CD4-positive, CD25-positive, alpha-beta regulatory T cell (primary cell): ENCODE data around the gene AZU1. TPM values are rescaled to one million over a fixed set of nuclear protein-coding genes. Genes with fewer than 3 reads are reported as not detected.
A peak's percentile ranks its signal among the peaks of the same experiment; 100 is the strongest.

Experiments
- ATAC-seq, 2 donors: fragments of 150-1000 bp; cut with Tn5 transposase; one replicate each; pipeline ENCODE4 v1.10.0; 2021; ENCODE audit warnings: low read depth in 2 of 2, moderate number of reproducible peaks in 2 of 2, moderate library complexity in 1 of 2
- DNase-seq, 3 donors: peaks; one replicate each; pipeline versions ENCODE4 v3.0.0 to v3.0.0-alpha.2; 2012 to 2022; ENCODE audit warnings: mixed read lengths in 1 of 3
- H3K27ac ChIP-seq: one replicate; pipeline ENCODE4 v1.7.0; 2013; ENCODE audit warnings: mild to moderate bottlenecking, low read length; ENCODE audit not compliant: insufficient read depth, poor library complexity, severe bottlenecking
- H3K27me3 ChIP-seq: one replicate; pipeline ENCODE4 v1.7.0; 2013; ENCODE audit warnings: low read length; ENCODE audit not compliant: control insufficient read depth, insufficient read depth
- H3K36me3 ChIP-seq: one replicate; pipeline ENCODE4 v1.7.0; 2013; ENCODE audit warnings: mild to moderate bottlenecking, low read length, moderate library complexity; ENCODE audit not compliant: control insufficient read depth, insufficient read depth
- H3K4me1 ChIP-seq: 2 replicates; pipeline ENCODE4 v1.7.0; 2013; ENCODE audit warnings: mild to moderate bottlenecking, low read length; ENCODE audit not compliant: insufficient read depth, control insufficient read depth, poor library complexity, severe bottlenecking
- H3K4me3 ChIP-seq: one replicate; pipeline ENCODE4 v1.7.0; 2013; ENCODE audit warnings: low read depth, mild to moderate bottlenecking, low read length, moderate library complexity
- H3K9me3 ChIP-seq, 2 experiments: 1 replicate in 1 of 2; 2 replicates in 1 of 2; pipeline ENCODE4 v1.7.0; 2013; ENCODE audit warnings: low read length in 2 of 2, mild to moderate bottlenecking in 1 of 2, moderate library complexity in 1 of 2; ENCODE audit not compliant: control insufficient read depth in 2 of 2
- H3K27ac Mint-ChIP-seq, 3 donors: one replicate each; pipeline ENCODE4 v1.8.0; 2020 to 2022; ENCODE audit warnings: mild to moderate bottlenecking in 3 of 3, mixed read lengths in 3 of 3, moderate library complexity in 2 of 3
- H3K27me3 Mint-ChIP-seq: one replicate; pipeline ENCODE4 v1.8.0; 2022; ENCODE audit warnings: mild to moderate bottlenecking, mixed read lengths
- H3K36me3 Mint-ChIP-seq: one replicate; pipeline ENCODE4 v1.8.0; 2020; ENCODE audit warnings: mixed read lengths
- H3K4me1 Mint-ChIP-seq, 4 donors: one replicate each; pipeline ENCODE4 v1.8.0; 2020 to 2022; ENCODE audit warnings: mixed read lengths in 4 of 4, mild to moderate bottlenecking in 1 of 4
- H3K4me3 Mint-ChIP-seq, 4 donors: one replicate each; pipeline ENCODE4 v1.8.0; 2020 to 2022; ENCODE audit warnings: mild to moderate bottlenecking in 4 of 4, mixed read lengths in 4 of 4, moderate library complexity in 3 of 4
- H3K9me3 Mint-ChIP-seq, 7 donors: one replicate each; pipeline ENCODE4 v1.8.0; 2020 to 2022; ENCODE audit warnings: mixed read lengths in 7 of 7, mild to moderate bottlenecking in 3 of 7, moderate library complexity in 2 of 7
- polyA plus RNA-seq, 4 donors: library from polyadenylated mRNA; unstranded; fragments of 300-500 nt; fragmentation: Illumina TruSeq; gene quantifications; one replicate each; pipeline ENCODE4 v1.2.3, GENCODE V29; 2021
- total RNA-seq: library from RNA; stranded (reverse); gene quantifications from one replicate; pipeline ENCODE4 v1.2.3, GENCODE V29; 2022

AZU1 gene
- total and polyA plus RNA-seq, 5 donors from 2014 or later: 0.59 TPM; not detected in 4

GRCh38 chr19:869245-870177, 41.9 kb downstream of the AZU1 start:
- DNase-seq: no peak
- Histone ChIP-seq H3K27ac (no peak overlapping the region), H3K36me3 (peaks cover 10% of the 10 kb centered on the region), H3K4me3 (no peak overlapping the region), H3K27me3 (no peaks in the 10 kb centered on the region), H3K9me3 (no peaks in the 10 kb centered on the region), H3K4me1 (peaks cover 14% of the 10 kb centered on the region)
- peak overlapping the region in 2 of 4 donors; percentile 36 to 75 for H3K4me3 Mint-ChIP-seq
- H3K27me3 Mint-ChIP-seq: peaks cover 5% of the 10 kb centered on the region
- no peak for ATAC-seq
- peaks cover 0 to 3% (median 0%) of the 10 kb centered on the region in 7 donors for H3K9me3 Mint-ChIP-seq
- H3K4me1 Mint-ChIP-seq: peaks cover 0 to 29% (median 9%) of the 10 kb centered on the region in 4 donors
- peaks cover 11% of the 10 kb centered on the region for H3K36me3 Mint-ChIP-seq
- H3K27ac Mint-ChIP-seq: peak overlapping the region in 2 of 3 donors; percentile 32 to 87

GRCh38 chr19:870314-870713, 42.7 kb downstream of the AZU1 start:
- Histone ChIP-seq H3K4me3 (no peak overlapping the region), H3K27ac (no peak overlapping the region), H3K27me3 (no peaks in the 10 kb centered on the region), H3K36me3 (peaks cover 11% of the 10 kb centered on the region), H3K9me3 (no peaks in the 10 kb centered on the region), H3K4me1 (peaks cover 14% of the 10 kb centered on the region)
- Mint-ChIP-seq H3K9me3 (peaks cover 0 to 3% (median 0%) of the 10 kb centered on the region in 7 donors), H3K4me3 (peak overlapping the region in 2 of 4 donors; percentile 36 to 81), H3K36me3 (peaks cover 11% of the 10 kb centered on the region), H3K27me3 (peaks cover 5% of the 10 kb centered on the region), H3K27ac (peak overlapping the region; percentile 32 to 87 (median 87)), H3K4me1 (peaks cover 0 to 26% (median 6%) of the 10 kb centered on the region in 4 donors)
- no peak for DNase-seq
- no peak for ATAC-seq

- peaks cover 11% of the 10 kb centered on the region for H3K36me3 Mint-ChIP-seq
- no peak overlapping the region for H3K4me3 ChIP-seq
Measured at GRCh38 chr19:870963-871401, 43.3 kb downstream of the AZU1 start.

GRCh38 chr19:871446-872265, 44.0 kb downstream of the AZU1 start:
- peaks cover 14% of the 10 kb centered on the region for H3K4me1 ChIP-seq
- peak overlapping the region; percentile 83 to 96 (median 90) for H3K4me3 Mint-ChIP-seq
- peak overlapping the region; percentile 70 for H3K27ac ChIP-seq
- peak overlapping the region; percentile 92 to 94 (median 94) for H3K27ac Mint-ChIP-seq
- DNase-seq (peak in 1 of 3 donors; percentile 38), ATAC-seq (no peak)
- H3K4me3 ChIP-seq: no peak overlapping the region
- H3K27me3 ChIP-seq: no peaks in the 10 kb centered on the region
- H3K27me3 Mint-ChIP-seq: peaks cover 5% of the 10 kb centered on the region
- peaks cover 15% of the 10 kb centered on the region for H3K36me3 Mint-ChIP-seq
- H3K4me1 Mint-ChIP-seq: peaks cover 0 to 25% (median 6%) of the 10 kb centered on the region in 4 donors
- peaks cover 21% of the 10 kb centered on the region for H3K36me3 ChIP-seq
- H3K9me3 Mint-ChIP-seq: peaks cover 0 to 3% (median 0%) of the 10 kb centered on the region in 7 donors
- no peaks in the 10 kb centered on the region for H3K9me3 ChIP-seq

More at GRCh38 chr19:870963-871401, 43.3 kb downstream of the AZU1 start:
- Histone ChIP-seq H3K9me3 (no peaks in the 10 kb centered on the region), H3K4me1 (peaks cover 14% of the 10 kb centered on the region), H3K27ac (no peak overlapping the region), H3K36me3 (peaks cover 17% of the 10 kb centered on the region), H3K27me3 (no peaks in the 10 kb centered on the region)
- Mint-ChIP-seq H3K9me3 (peaks cover 0 to 3% (median 0%) of the 10 kb centered on the region in 7 donors), H3K4me3 (no peak overlapping the region), H3K4me1 (peaks cover 0 to 24% (median 6%) of the 10 kb centered on the region in 4 donors), H3K27ac (no peak overlapping the region), H3K27me3 (peaks cover 5% of the 10 kb centered on the region)
- ATAC-seq: no peak
- DNase-seq: no peak

GRCh38 chr19:872266-872951, 44.8 kb downstream of the AZU1 start:
- DNase-seq (peak; percentile 69 to 93 (median 88)), ATAC-seq (peak; percentile 76 to 77)
- H3K4me3 ChIP-seq: no peak overlapping the region
- H3K27ac ChIP-seq: peak overlapping the region; percentile 70
- H3K27me3 ChIP-seq: no peaks in the 10 kb centered on the region
- Mint-ChIP-seq H3K9me3 (peaks cover 0 to 3% (median 0%) of the 10 kb centered on the region in 7 donors), H3K27ac (peak overlapping the region; percentile 92 to 94 (median 94)), H3K4me1 (peaks cover 0 to 24% (median 6%) of the 10 kb centered on the region in 4 donors), H3K36me3 (peaks cover 13% of the 10 kb centered on the region), H3K4me3 (peak overlapping the region; percentile 83 to 96 (median 90)), H3K27me3 (peaks cover 5% of the 10 kb centered on the region)
- H3K36me3 ChIP-seq: peaks cover 25% of the 10 kb centered on the region
- peaks cover 14% of the 10 kb centered on the region for H3K4me1 ChIP-seq
- H3K9me3 ChIP-seq: no peaks in the 10 kb centered on the region

GRCh38 chr19:873084-873483, 45.4 kb downstream of the AZU1 start:
- peaks cover 11% of the 10 kb centered on the region for H3K36me3 Mint-ChIP-seq
- H3K4me1 Mint-ChIP-seq: peaks cover 0 to 21% (median 6%) of the 10 kb centered on the region in 4 donors
- peak overlapping the region in 2 of 4 donors; percentile 16 to 91 for H3K4me3 Mint-ChIP-seq
- Histone ChIP-seq H3K4me3 (no peak overlapping the region), H3K27me3 (no peaks in the 10 kb centered on the region), H3K9me3 (no peaks in the 10 kb centered on the region), H3K36me3 (peaks cover 25% of the 10 kb centered on the region), H3K27ac (peak overlapping the region; percentile 33), H3K4me1 (peaks cover 14% of the 10 kb centered on the region)
- DNase-seq (peak; percentile 55 to 94 (median 80)), ATAC-seq (peak; percentile 81 to 85)
- peaks cover 0 to 3% (median 0%) of the 10 kb centered on the region in 7 donors for H3K9me3 Mint-ChIP-seq
- H3K27ac Mint-ChIP-seq: peak overlapping the region in 1 of 3 donors; percentile 92
- H3K27me3 Mint-ChIP-seq: peaks cover 5% of the 10 kb centered on the region
